Upper lobe of right lung (tissue), 1 donor: ENCODE results near the gene PPFIA2. TPM values are rescaled to one million over a fixed set of nuclear protein-coding genes. Genes with fewer than 3 reads are reported as not detected.

Experiments used
- ATAC-seq: fragments of 200-7000 bp; cut with Tn5 transposase; one replicate; pipeline ENCODE4 v1.9.1; 2020; ENCODE audit warnings: mild to moderate bottlenecking, moderate library complexity
- DNase-seq: peaks from one replicate; pipeline ENCODE4 v3.0.0-alpha.2; 2020
- H3K27ac ChIP-seq: fragments of 200-600 bp; one replicate; pipeline ENCODE4 v1.8.0; 2022
- H3K27me3 ChIP-seq: fragments of 200-600 bp; one replicate; pipeline ENCODE4 v1.8.0; 2022; ENCODE audit warnings: mild to moderate bottlenecking
- H3K36me3 ChIP-seq: fragments of 200-600 bp; one replicate; pipeline ENCODE4 v1.8.0; 2022
- H3K4me1 ChIP-seq: fragments of 200-600 bp; one replicate; pipeline ENCODE4 v1.8.0; 2022
- H3K4me3 ChIP-seq: fragments of 200-600 bp; one replicate; pipeline ENCODE4 v1.8.0; 2022; ENCODE audit warnings: mild to moderate bottlenecking
- H3K9me3 ChIP-seq: fragments of 200-600 bp; one replicate; pipeline ENCODE4 v1.8.0; 2022
- CTCF ChIP-seq: fragments of 200-600 bp; IDR thresholded peaks from one replicate; pipeline ENCODE4 v1.8.0; 2022; ENCODE audit warnings: antibody characterized with exemption
- intact Hi-C: fragments of 100-400 bp; cut with DNase I; formaldehyde crosslinking; loops from one replicate; pipeline ENCODE4 v1.11.0; 2022
- total RNA-seq: library from RNA; stranded (reverse); fragmentation: NEBNext Ultra II Directional; extraction: Animal tissue kit (Norgen Biotek cat#: 25700); gene quantifications from one replicate; pipeline ENCODE4 v1.2.1, GENCODE V29; 2021
- donor health status: DM: no; HTN: yes; CAD: no; lungs with severe emphysema.

PPFIA2 gene
- total RNA-seq, 1 donor from 2014 or later: 1.4 TPM

DNA sequence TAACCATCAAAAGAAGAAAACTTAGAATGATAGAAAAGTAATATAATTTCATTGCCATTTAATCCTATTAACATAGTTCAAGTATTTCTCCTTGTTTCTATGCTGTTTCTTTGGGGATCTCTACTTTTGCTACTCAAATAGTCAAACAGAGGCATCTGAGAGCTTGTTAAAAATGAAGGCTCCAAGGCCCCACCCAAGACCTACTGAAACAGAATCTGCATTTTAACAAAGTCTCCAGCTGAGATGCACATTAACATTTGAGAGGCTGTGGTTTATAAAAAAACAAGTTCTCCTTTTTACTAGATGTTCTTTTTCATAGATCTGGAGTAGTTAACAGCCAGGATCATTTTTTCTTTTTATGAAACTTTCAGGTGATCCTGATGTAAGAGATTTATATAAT, 31.8 kb downstream of the PPFIA2 start:
- H3K9me3 ChIP-seq: no peaks in the 10 kb centered on the region
- H3K4me1 ChIP-seq: no peaks in the 10 kb centered on the region
- intact Hi-C loops: no loop called here
- H3K27ac ChIP-seq: no peak overlapping the region
- no peak for DNase-seq
- H3K4me3 ChIP-seq: no peak overlapping the region
- TF ChIP-seq CTCF: no peak
- no peak for ATAC-seq
- no peaks in the 10 kb centered on the region for H3K36me3 ChIP-seq
- H3K27me3 ChIP-seq: no peaks in the 10 kb centered on the region

- DNase-seq (no peak), ATAC-seq (no peak)
- H3K27me3 ChIP-seq: no peaks in the 10 kb centered on the region
- intact Hi-C loops: no loop called here
- no peak overlapping the region for H3K27ac ChIP-seq
- H3K4me3 ChIP-seq: no peak overlapping the region
- no peak for TF ChIP-seq CTCF
- H3K36me3 ChIP-seq: no peaks in the 10 kb centered on the region
- H3K4me1 ChIP-seq: no peaks in the 10 kb centered on the region
- no peaks in the 10 kb centered on the region for H3K9me3 ChIP-seq
These were observed 32.5 kb downstream of the PPFIA2 start for GRCh38 chr12:81726634-81727033.

DNA sequence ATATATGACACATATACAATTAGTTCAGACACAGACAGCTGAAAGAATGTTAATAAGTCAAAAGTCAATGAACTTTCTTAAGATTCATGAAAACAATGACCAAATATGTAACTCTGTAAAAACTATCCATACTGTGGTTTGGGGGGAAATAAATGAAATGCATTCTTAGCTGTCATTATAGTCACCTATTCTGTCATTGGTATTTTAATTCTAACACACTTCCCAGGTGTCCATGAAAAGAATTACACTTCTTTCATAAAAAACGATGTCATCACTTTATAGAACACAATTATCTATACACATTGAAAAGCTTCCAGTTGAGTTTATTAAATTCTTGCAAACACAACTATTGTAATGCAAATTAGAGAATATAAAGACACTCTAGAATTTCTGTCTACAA, 35.8 kb downstream of the PPFIA2 start:
- no peak for TF ChIP-seq CTCF

DNA sequence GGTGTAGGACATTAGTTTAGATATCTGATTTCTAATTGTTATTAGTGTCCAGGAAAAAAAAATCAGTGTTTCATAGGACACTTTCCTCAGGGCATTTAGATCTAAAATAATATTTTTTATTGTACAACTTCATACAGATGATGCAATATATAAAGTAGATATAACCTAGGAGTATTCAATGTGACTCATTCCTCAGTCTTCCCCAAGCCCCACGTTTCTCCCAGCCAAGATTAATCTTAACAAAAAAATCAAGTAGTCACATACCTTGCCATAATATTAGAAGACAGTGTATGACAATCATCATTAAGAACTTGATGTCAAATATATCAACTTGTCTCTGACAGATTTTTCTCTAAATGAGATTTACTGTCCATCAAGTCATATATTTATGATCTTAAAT, 37.1 kb downstream of the PPFIA2 start:
- intact Hi-C loops: no loop called here
- TF ChIP-seq CTCF: no peak
- Histone ChIP-seq H3K36me3 (no peaks in the 10 kb centered on the region), H3K27me3 (no peaks in the 10 kb centered on the region), H3K9me3 (no peaks in the 10 kb centered on the region), H3K4me3 (no peak overlapping the region), H3K4me1 (no peaks in the 10 kb centered on the region), H3K27ac (no peak overlapping the region)
- ATAC-seq: no peak
- no peak for DNase-seq

More for the DNA sequence above, 35.8 kb downstream of the PPFIA2 start:
- intact Hi-C loops: no loop called here
- no peaks in the 10 kb centered on the region for H3K27me3 ChIP-seq
- H3K36me3 ChIP-seq: no peaks in the 10 kb centered on the region
- no peak overlapping the region for H3K4me3 ChIP-seq
- DNase-seq (no peak), ATAC-seq (no peak)
- no peaks in the 10 kb centered on the region for H3K9me3 ChIP-seq
- H3K4me1 ChIP-seq: no peaks in the 10 kb centered on the region
- no peak overlapping the region for H3K27ac ChIP-seq

DNA sequence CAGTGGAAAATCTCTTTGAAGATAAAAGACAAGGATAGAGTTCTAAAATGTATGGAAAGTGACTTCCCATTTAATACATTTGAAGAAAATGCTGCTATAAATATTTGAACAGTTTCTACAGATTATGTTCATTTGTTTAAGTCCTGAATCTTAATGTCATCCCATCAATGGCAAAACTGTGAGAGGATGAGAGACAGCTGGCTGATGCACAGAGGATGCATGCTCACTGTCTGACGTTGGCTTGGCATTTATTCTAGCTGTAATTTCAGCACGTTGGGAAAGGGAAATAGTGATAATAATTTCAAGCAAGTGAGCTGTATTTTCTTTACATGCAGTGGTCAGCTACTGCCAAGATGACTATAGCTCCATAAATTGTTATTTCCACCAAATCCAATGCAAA, 40.5 kb downstream of the PPFIA2 start:
- no peak for TF ChIP-seq CTCF
- Histone ChIP-seq H3K27me3 (no peaks in the 10 kb centered on the region), H3K36me3 (no peaks in the 10 kb centered on the region), H3K4me3 (no peak overlapping the region), H3K27ac (no peak overlapping the region), H3K9me3 (no peaks in the 10 kb centered on the region), H3K4me1 (no peaks in the 10 kb centered on the region)
- ATAC-seq (no peak), DNase-seq (no peak)
- intact Hi-C loops: no loop called here

DNA sequence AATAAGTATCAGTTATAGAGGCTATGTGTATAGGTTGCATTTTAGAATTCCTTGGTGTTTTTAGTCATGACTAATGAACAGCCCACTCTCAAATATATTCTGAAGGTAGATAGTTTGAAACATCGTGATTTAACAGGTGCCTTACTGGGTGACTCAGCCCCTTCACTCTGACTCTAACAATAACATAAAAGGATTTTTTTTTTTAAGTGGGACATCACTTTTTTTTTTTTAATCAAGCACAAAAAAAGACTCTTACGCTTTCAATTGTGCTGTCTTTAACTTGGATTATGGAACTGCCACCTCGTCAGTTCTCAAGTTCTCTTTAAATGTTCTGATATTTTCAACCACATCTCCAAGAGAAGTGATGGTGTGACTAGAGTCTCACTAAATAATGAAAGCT, 46.6 kb downstream of the PPFIA2 start:
- Histone ChIP-seq H3K27me3 (no peaks in the 10 kb centered on the region), H3K9me3 (no peaks in the 10 kb centered on the region)
- no peak for ATAC-seq

More for the DNA sequence above, 46.6 kb downstream of the PPFIA2 start:
- no peaks in the 10 kb centered on the region for H3K4me1 ChIP-seq
- H3K36me3 ChIP-seq: no peaks in the 10 kb centered on the region
- H3K4me3 ChIP-seq: no peak overlapping the region
- H3K27ac ChIP-seq: no peak overlapping the region
- intact Hi-C loops: no loop called here
- no peak for TF ChIP-seq CTCF
- DNase-seq: no peak
